Stimulated activated CD8-positive, alpha-beta memory T cell treated with anti-CD3 and anti-CD28 coated beads, Interleukin-7, amount 100 ng/mL, for 48 hours (primary cell): ENCODE results near the gene PTPN14.

ENCODE experiments used
- DNase-seq, 2 donors: peaks; one replicate each; pipeline ENCODE4 v3.0.0-alpha.2; 2020; ENCODE audit warnings: low read depth in 1 of 2; ENCODE audit errors: extremely low read depth in 1 of 2

The PTPN14 gene

GRCh38 chr1:214319938-214320337 is 231.5 kb downstream of the PTPN14 start:
- DNase-seq, result no peak

- DNase-seq, result no peak
Observed at GRCh38 chr1:214318956-214319736, 232.3 kb downstream of the PTPN14 start.

- DNase-seq, result no peak
Observed at GRCh38 chr1:214318356-214318755, 233.0 kb downstream of the PTPN14 start.

GRCh38 chr1:214317734-214318133 is 233.7 kb downstream of the PTPN14 start:
- no peak for DNase-seq

- no peak for DNase-seq
Observed at GRCh38 chr1:214317300-214317699, 234.1 kb downstream of the PTPN14 start.

GRCh38 chr1:214316593-214316992 is 234.8 kb downstream of the PTPN14 start:
- DNase-seq, result no peak

- DNase-seq, result no peak
Observed at GRCh38 chr1:214314178-214314843, 237.1 kb downstream of the PTPN14 start.

GRCh38 chr1:214312530-214313051 is 238.8 kb downstream of the PTPN14 start:
- DNase-seq, result no peak

- DNase-seq, result no peak
Observed at GRCh38 chr1:214310777-214311690, 240.4 kb downstream of the PTPN14 start.

GRCh38 chr1:214310010-214310409 is 241.4 kb downstream of the PTPN14 start:
- DNase-seq, result no peak

GRCh38 chr1:214306269-214306668 is 245.1 kb downstream of the PTPN14 start:
- DNase-seq, result no peak

GRCh38 chr1:214305164-214305751 is 246.1 kb downstream of the PTPN14 start:
- no peak for DNase-seq

- DNase-seq, result no peak
Observed at GRCh38 chr1:214303141-214303930, 248.1 kb downstream of the PTPN14 start.

- no peak for DNase-seq
Observed at GRCh38 chr1:214301526-214301925, 249.9 kb downstream of the PTPN14 start.

- no peak for DNase-seq
Observed at GRCh38 chr1:214300149-214300780, 251.1 kb downstream of the PTPN14 start.
